ENCODE results near the gene MRAP. TPM values are rescaled to one million over a fixed set of nuclear protein-coding genes. Genes with fewer than 3 reads are reported as not detected.

Gene MRAP
- total and polyA plus RNA-seq, 10 of the 15 experiments (the other 5 are each of a cell fraction or from before 2014, with no cell fraction given): 0.34 to 1.2 TPM; not detected in 8

DNA sequence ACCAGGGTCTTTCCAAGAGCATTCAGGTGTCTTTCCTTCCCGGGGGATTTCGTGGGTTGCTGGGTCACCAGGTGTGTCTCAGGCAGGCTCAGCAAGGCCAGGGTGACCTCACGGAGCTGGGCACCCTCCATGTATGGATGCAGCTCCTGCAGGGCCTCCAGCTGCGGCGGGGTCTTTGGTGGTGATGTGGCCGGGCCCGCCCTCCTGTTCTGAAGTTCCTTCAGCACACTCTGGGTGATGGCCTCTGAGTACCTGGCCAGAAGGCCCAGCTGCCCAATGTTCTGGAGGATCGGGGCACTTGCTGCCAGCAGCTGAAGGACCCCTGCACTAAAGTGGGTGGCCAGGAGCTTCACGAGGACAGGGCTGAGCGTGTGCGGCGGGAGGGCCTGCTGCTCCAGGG lies 48.7 kb downstream of the MRAP start:
- ATAC-seq (no peak), FAIRE-seq (no peak), DNase-seq (ENCODE audit: low read depth, low spot score) (no peak)
- ChIA-PET CTCF (no interaction called here), RAD21 (ENCODE audit: unreplicated experiment) (no interaction called here), SMC1A (ENCODE audit: uncharacterized antibody, unreplicated experiment) (no interaction called here), POLR2A (interaction anchor here (0.6 kb wide), 1 partner anchor 17 kb away, joined by 3 read pairs; no protein-coding TSS in a partner anchor)
- Histone ChIP-seq H3K27me3 (replicated peaks in 1 of 2; ENCODE audit: control insufficient read depth in 2 of 2, insufficient read depth in 2 of 2, low read length in 1 of 2) (no peaks in the 10 kb centered on the region), H3K4me2 (ENCODE audit: control insufficient read depth, insufficient read depth) (no peak overlapping the region), H2AFZ (ENCODE audit: control insufficient read depth, low read depth, low read length) (no peak overlapping the region), H3K79me2 (ENCODE audit: control insufficient read depth, insufficient read depth, low read length) (no peaks in the 10 kb centered on the region), H3K36me3 (ENCODE audit: control insufficient read depth in 2 of 2, insufficient read depth in 2 of 2, low read length in 1 of 2) (peaks cover 41 to 61% of the 10 kb centered on the region in 2 experiments), H3K9ac (ENCODE audit: control insufficient read depth, insufficient read depth, low read length) (no peak overlapping the region), H4K20me1 (ENCODE audit: control insufficient read depth, insufficient read depth) (no peaks in the 10 kb centered on the region), H3K9me3 (replicated peaks; ENCODE audit: control insufficient read depth, insufficient read depth, low read length) (peaks cover 11% of the 10 kb centered on the region; the same call in 2 of the 3 replicates), H3K4me1 (ENCODE audit: control insufficient read depth, insufficient read depth, low read length) (peaks cover 7% of the 10 kb centered on the region), H3K27ac (ENCODE audit: control insufficient read depth, insufficient read depth) (no peak overlapping the region), H3K4me3 (no peak overlapping the region)
- intact Hi-C loops (cut with micrococcal nuclease; ENCODE audit: unreplicated experiment): no loop called here
- BruUV-seq (replicated peaks): no TSS peak
- WGBS (ENCODE audit: insufficient coverage, insufficient replicate concordance, low lambda C conversion rate, missing lambda C conversion rate): 97% methylated on average over 12 of the region's 12 CpGs
- in situ Hi-C loops (cut with MboI): no loop called here
- TF ChIP-seq GABPA (IDR thresholded peaks at IDR 0.05; ENCODE audit: low read depth) (no peak), CBX3 (IDR thresholded peaks at IDR 0.05; ENCODE audit: borderline replicate concordance, low read depth) (no peak), ESRRA (IDR thresholded peaks at IDR 0.05; ENCODE audit: low read length) (no peak), SIX5 (IDR thresholded peaks at IDR 0.05; ENCODE audit: low read depth, low read length, severe bottlenecking) (no peak), FOXK2 (IDR thresholded peaks at IDR 0.05) (no peak), KAT2A (conservative IDR thresholded peaks at IDR 0.05; ENCODE audit: control insufficient read depth, low read depth, low read length) (no peak), CEBPB (IDR thresholded peaks at IDR 0.05; ENCODE audit: borderline replicate concordance in 1 of 2, low read depth in 2 of 2, low read length in 2 of 2) (no peak), POU2F2 (IDR thresholded peaks at IDR 0.05; ENCODE audit: borderline replicate concordance, low read depth, low read length) (no peak), RB1 (IDR thresholded peaks at IDR 0.05; ENCODE audit: borderline replicate concordance) (no peak), SIN3A (IDR thresholded peaks at IDR 0.05; ENCODE audit: low read depth, low read length) (no peak)
- TF ChIP-seq, protein P1, sequence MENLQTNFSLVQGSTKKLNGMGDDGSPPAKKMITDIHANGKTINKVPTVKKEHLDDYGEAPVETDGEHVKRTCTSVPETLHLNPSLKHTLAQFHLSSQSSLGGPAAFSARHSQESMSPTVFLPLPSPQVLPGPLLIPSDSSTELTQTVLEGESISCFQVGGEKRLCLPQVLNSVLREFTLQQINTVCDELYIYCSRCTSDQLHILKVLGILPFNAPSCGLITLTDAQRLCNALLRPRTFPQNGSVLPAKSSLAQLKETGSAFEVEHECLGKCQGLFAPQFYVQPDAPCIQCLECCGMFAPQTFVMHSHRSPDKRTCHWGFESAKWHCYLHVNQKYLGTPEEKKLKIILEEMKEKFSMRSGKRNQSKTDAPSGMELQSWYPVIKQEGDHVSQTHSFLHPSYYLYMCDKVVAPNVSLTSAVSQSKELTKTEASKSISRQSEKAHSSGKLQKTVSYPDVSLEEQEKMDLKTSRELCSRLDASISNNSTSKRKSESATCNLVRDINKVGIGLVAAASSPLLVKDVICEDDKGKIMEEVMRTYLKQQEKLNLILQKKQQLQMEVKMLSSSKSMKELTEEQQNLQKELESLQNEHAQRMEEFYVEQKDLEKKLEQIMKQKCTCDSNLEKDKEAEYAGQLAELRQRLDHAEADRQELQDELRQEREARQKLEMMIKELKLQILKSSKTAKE (IDR thresholded peaks at IDR 0.05; ENCODE audit: low read depth, poor library complexity, severe bottlenecking): no peak
- TF ChIP-seq, protein P2, sequence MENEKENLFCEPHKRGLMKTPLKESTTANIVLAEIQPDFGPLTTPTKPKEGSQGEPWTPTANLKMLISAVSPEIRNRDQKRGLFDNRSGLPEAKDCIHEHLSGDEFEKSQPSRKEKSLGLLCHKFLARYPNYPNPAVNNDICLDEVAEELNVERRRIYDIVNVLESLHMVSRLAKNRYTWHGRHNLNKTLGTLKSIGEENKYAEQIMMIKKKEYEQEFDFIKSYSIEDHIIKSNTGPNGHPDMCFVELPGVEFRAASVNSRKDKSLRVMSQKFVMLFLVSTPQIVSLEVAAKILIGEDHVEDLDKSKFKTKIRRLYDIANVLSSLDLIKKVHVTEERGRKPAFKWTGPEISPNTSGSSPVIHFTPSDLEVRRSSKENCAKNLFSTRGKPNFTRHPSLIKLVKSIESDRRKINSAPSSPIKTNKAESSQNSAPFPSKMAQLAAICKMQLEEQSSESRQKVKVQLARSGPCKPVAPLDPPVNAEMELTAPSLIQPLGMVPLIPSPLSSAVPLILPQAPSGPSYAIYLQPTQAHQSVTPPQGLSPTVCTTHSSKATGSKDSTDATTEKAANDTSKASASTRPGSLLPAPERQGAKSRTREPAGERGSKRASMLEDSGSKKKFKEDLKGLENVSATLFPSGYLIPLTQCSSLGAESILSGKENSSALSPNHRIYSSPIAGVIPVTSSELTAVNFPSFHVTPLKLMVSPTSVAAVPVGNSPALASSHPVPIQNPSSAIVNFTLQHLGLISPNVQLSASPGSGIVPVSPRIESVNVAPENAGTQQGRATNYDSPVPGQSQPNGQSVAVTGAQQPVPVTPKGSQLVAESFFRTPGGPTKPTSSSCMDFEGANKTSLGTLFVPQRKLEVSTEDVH (IDR thresholded peaks at IDR 0.05; ENCODE audit: low read depth, partially characterized antibody): no peak
- TF ChIP-seq, protein P3, sequence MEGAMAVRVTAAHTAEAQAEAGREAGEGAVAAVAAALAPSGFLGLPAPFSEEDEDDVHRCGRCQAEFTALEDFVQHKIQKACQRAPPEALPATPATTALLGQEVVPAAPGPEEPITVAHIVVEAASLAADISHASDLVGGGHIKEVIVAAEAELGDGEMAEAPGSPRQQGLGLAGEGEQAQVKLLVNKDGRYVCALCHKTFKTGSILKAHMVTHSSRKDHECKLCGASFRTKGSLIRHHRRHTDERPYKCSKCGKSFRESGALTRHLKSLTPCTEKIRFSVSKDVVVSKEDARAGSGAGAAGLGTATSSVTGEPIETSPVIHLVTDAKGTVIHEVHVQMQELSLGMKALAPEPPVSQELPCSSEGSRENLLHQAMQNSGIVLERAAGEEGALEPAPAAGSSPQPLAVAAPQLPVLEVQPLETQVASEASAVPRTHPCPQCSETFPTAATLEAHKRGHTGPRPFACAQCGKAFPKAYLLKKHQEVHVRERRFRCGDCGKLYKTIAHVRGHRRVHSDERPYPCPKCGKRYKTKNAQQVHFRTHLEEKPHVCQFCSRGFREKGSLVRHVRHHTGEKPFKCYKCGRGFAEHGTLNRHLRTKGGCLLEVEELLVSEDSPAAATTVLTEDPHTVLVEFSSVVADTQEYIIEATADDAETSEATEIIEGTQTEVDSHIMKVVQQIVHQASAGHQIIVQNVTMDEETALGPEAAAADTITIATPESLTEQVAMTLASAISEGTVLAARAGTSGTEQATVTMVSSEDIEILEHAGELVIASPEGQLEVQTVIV (IDR thresholded peaks at IDR 0.05; ENCODE audit: borderline replicate concordance, partially characterized antibody): no peak
- TF ChIP-seq, protein P4, sequence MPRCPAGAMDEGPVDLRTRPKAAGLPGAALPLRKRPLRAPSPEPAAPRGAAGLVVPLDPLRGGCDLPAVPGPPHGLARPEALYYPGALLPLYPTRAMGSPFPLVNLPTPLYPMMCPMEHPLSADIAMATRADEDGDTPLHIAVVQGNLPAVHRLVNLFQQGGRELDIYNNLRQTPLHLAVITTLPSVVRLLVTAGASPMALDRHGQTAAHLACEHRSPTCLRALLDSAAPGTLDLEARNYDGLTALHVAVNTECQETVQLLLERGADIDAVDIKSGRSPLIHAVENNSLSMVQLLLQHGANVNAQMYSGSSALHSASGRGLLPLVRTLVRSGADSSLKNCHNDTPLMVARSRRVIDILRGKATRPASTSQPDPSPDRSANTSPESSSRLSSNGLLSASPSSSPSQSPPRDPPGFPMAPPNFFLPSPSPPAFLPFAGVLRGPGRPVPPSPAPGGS (IDR thresholded peaks at IDR 0.05; ENCODE audit: borderline replicate concordance, insufficient read depth, low read depth, low read length, poor library complexity, severe bottlenecking): no peak
